Measurements from ENCODE around the gene POR. TPM values are rescaled to one million over a fixed set of nuclear protein-coding genes. Genes with fewer than 3 reads are reported as not detected.

POR gene
- total and polyA plus RNA-seq, 2 of the 8 experiments (the other 6 are each of a cell fraction or from before 2014, with no cell fraction given): 98.7 to 144 TPM

- no peak for TF ChIP-seq CHD7 (IDR thresholded peaks at IDR 0.05; ENCODE audit: insufficient replicate concordance, low read length)
- TF ChIP-seq, protein P1, sequence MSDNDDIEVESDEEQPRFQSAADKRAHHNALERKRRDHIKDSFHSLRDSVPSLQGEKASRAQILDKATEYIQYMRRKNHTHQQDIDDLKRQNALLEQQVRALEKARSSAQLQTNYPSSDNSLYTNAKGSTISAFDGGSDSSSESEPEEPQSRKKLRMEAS (IDR thresholded peaks at IDR 0.05): no peak
- TF ChIP-seq MAFK (IDR thresholded peaks at IDR 0.05; ENCODE audit: low read depth, low read length): no peak
- TF ChIP-seq CEBPB (IDR thresholded peaks at IDR 0.05; ENCODE audit: low read depth, low read length): no peak
- no peak for TF ChIP-seq CHD1 (IDR thresholded peaks at IDR 0.05; ENCODE audit: low read depth, low read length)
- no peak for TF ChIP-seq POU5F1 (IDR thresholded peaks at IDR 0.05; ENCODE audit: low read depth, low read length)
- no peak for TF ChIP-seq BRCA1 (IDR thresholded peaks at IDR 0.05; ENCODE audit: low read depth, low read length)
- TF ChIP-seq TAF7 (optimal IDR thresholded peaks at IDR 0.05; ENCODE audit: borderline replicate concordance, low read depth, low read length): no peak
Observed at GRCh38 chr7:75963381-75963995, 48.5 kb downstream of the POR start (continued).
